ENCODE results near the gene RYR1. TPM values are rescaled to one million over a fixed set of nuclear protein-coding genes. Genes with fewer than 3 reads are reported as not detected.
A peak's percentile ranks its signal among the peaks of the same experiment; 100 is the strongest.

Gene RYR1
- total RNA-seq, 4 donors from 2014 or later: 8.4 to 35.1 (median 16.6) TPM

DNA sequence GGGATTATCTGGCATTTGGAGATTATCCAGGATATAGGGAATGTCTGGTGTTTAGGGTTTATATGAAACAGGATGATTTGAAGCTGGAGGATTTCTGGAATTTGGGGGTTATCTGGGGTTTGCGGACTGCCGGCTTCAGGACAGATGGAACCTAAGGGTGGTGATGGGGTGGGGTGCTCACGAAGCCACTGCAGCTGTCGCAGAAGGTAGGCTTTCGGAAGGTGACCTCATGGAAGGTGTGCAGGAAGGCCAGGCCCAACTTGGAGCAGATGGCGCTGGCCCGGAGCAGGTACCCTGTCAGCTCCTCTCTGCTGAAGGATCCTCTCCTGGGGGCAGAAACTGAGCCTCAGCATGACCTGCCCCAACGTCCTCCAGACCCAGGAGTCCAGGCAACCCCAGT is 21.0 kb upstream of the RYR1 start:
- no peak for DNase-seq (ENCODE audit: low spot score in 2 of 2)
- 93 to 95% methylated on average over 8 of the region's 8 CpGs for WGBS, 2 donors
- intact Hi-C loops (cut with DNase I; ENCODE audit: low total_unique reads): no loop called here
- TF ChIP-seq POLR2A (IDR thresholded peaks at IDR 0.05): no peak
- TF ChIP-seq, protein P1, sequence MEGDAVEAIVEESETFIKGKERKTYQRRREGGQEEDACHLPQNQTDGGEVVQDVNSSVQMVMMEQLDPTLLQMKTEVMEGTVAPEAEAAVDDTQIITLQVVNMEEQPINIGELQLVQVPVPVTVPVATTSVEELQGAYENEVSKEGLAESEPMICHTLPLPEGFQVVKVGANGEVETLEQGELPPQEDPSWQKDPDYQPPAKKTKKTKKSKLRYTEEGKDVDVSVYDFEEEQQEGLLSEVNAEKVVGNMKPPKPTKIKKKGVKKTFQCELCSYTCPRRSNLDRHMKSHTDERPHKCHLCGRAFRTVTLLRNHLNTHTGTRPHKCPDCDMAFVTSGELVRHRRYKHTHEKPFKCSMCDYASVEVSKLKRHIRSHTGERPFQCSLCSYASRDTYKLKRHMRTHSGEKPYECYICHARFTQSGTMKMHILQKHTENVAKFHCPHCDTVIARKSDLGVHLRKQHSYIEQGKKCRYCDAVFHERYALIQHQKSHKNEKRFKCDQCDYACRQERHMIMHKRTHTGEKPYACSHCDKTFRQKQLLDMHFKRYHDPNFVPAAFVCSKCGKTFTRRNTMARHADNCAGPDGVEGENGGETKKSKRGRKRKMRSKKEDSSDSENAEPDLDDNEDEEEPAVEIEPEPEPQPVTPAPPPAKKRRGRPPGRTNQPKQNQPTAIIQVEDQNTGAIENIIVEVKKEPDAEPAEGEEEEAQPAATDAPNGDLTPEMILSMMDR (IDR thresholded peaks at IDR 0.05): no peak
- H3K4me3 ChIP-seq (ENCODE audit: low read depth, poor library complexity, severe bottlenecking): no peak overlapping the region

DNA sequence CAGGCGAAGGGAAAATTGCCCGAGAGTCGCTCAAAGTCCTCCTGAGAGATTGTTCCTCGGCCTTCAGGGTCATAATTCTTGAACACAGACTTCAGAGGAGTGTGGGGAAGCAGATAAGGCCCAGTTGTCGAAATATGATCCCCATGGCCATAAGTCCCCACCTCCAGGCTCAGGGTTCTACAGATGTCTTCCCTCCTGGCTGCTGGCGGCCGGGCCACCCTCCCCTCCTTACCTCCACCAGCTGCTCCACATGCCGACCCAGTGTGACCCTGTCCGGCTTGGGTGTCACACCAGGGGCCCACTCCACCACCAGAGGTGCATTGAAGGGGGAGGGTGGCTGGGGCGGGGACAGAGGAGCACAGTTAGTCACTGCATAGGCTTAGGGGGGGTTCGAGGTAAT is 20.5 kb upstream of the RYR1 start:
- no peak for DNase-seq (ENCODE audit: low spot score in 2 of 2)
- no peak for TF ChIP-seq POLR2A (IDR thresholded peaks at IDR 0.05)
- TF ChIP-seq, protein P1 (IDR thresholded peaks at IDR 0.05): no peak
- intact Hi-C loops (cut with DNase I; ENCODE audit: low total_unique reads): no loop called here
- no peak overlapping the region for H3K4me3 ChIP-seq (ENCODE audit: low read depth, poor library complexity, severe bottlenecking)
- 67 to 70% methylated on average over 10 to 11 of the region's 11 CpGs for WGBS, 2 donors

DNA sequence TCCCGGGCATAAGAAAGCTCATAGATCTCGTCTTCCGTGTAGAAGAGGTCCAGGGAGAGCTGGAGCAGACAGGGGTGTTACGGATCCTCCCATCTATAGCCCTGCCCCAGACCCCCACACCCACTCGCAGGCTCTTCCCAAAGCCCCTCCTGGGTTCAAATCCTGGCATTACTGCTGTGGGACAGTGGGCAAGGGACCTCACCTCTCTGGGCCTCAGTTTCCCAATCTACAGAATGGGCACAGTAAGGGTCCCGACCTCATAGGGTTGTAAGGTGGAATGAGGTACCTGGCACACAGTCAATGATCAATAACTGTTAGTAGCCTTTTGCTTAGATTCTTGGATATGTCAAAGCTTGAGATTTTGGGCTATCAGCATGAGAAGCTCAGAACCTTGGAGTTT is 20.1 kb upstream of the RYR1 start:
- TF ChIP-seq POLR2A (IDR thresholded peaks at IDR 0.05): no peak
- TF ChIP-seq, protein P1 (IDR thresholded peaks at IDR 0.05): no peak
- intact Hi-C loops (cut with DNase I; ENCODE audit: low total_unique reads): no loop called here
- DNase-seq (ENCODE audit: low spot score in 2 of 2): no peak
- H3K4me3 ChIP-seq (ENCODE audit: low read depth, poor library complexity, severe bottlenecking): no peak overlapping the region
- 86 to 88% methylated on average over 6 of the region's 6 CpGs for WGBS, 2 donors

DNA sequence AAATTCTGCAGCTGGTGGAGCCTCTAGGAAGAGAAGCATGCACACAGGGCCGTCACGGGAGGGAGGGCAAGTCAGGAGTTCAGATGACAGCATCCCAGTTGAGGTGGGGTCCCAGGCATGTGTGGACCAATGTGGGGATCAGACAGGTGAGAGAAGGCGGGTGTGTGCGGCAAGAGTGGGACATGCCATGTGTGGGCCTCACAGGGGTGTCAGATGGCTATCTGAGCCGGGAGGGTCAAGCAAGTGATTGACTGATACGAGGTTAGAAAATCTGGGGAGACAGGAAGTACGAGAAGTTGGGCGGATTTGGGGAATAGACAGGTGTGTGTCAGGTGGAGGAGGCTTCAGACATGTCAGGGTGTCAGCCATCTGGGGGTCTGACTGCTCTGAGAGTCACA is 16.3 kb upstream of the RYR1 start:
- TF ChIP-seq POLR2A (IDR thresholded peaks at IDR 0.05): no peak
- TF ChIP-seq, protein P1 (IDR thresholded peaks at IDR 0.05): no peak
- H3K4me3 ChIP-seq (ENCODE audit: low read depth, poor library complexity, severe bottlenecking): no peak overlapping the region
- intact Hi-C loops (cut with DNase I; ENCODE audit: low total_unique reads): no loop called here
- no peak for DNase-seq (ENCODE audit: low spot score in 2 of 2)
- 63 to 67% methylated on average over 8 of the region's 8 CpGs for WGBS, 2 donors

DNA sequence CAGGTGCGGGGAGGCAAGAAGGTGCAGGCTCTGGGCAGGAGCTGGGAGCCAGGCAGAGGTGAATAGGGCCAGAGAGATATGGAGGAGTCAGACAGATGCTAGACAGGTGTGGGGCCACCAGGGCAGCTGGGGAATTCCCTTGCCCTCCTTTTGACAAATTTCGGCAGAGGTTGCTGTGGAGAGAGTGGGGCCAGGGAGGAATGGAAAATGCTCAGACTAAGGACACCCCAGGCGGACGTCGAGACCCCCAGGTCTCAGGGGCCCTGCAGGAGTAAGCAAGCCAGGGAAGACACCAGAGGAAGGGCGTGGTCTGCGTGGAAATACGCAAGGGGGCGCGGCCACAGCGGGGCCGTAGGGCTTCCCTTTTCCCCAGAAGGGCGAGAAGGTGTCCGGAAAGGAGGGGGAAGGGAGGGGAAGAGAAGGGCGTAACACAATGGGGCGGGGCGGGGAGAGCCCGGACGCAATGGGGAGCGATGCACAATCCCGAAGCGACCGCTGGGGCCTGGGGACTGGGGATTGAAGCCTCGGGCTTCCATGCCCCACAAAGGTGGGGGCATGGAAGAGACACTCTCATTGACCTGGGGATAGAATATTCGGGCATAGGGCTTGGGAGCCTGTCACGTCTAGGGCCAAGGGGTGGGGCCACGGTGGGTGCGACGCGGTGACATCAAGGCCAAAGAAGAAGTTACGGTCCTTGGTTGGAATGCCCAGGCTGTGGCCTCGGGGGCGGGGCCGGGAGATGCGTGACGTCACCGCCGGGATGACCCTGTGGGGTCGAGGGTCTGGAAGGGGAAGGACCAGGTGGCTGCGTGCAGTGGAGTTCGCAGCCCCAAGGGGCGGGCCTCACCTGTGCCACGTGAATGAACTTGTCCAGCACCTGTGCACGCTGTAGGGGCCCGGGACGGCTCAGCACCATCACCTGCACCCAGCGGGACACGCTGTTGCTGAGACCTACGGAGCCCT is 15.7 kb upstream of the RYR1 start:
- WGBS, 2 donors: 6 to 9% methylated on average over 46 to 49 of the region's 49 CpGs
- intact Hi-C loops (cut with DNase I; ENCODE audit: low total_unique reads): no loop called here
- H3K4me3 ChIP-seq (ENCODE audit: low read depth, poor library complexity, severe bottlenecking): no peak overlapping the region
- TF ChIP-seq POLR2A (IDR thresholded peaks at IDR 0.05): no peak
- TF ChIP-seq, protein P1 (IDR thresholded peaks at IDR 0.05): no peak
- peak; percentile 65 to 93 for DNase-seq (ENCODE audit: low spot score in 2 of 2)

Measured in lower leg skin (tissue), 4 donors.